H1 (cell line): ENCODE results near the gene EIF4EBP2. TPM values are rescaled to one million over a fixed set of nuclear protein-coding genes. Genes with fewer than 3 reads are reported as not detected.

Experiments used
- EP300 ChIP-seq, 2 experiments: IDR thresholded peaks; 1 replicate in 1 of 2; 2 replicates in 1 of 2; pipeline ENCODE4 v1.6.1; 2011 to 2012; ENCODE audit warnings: low read depth in 2 of 2, low read length in 2 of 2, mild to moderate bottlenecking in 2 of 2, borderline replicate concordance in 1 of 2, inconsistent platforms in 1 of 2, moderate library complexity in 1 of 2
- HDAC2 ChIP-seq, 2 experiments: fragments of 300-600 bp in 1 of 2; sonication (generic) in 1 of 2; IDR thresholded peaks; 2 replicates each; pipeline ENCODE4 v1.6.1; 2011 to 2012; ENCODE audit warnings: low read depth in 2 of 2, low read length in 2 of 2, mild to moderate bottlenecking in 2 of 2, moderate library complexity in 2 of 2, borderline replicate concordance in 1 of 2, inconsistent platforms in 1 of 2
- KDM1A ChIP-seq: fragments of 200-600, 300-600 bp; sonication (generic); IDR thresholded peaks from 2 replicates; pipeline ENCODE4 v1.7.1; 2016; ENCODE audit warnings: mild to moderate bottlenecking, low read length, borderline replicate concordance
- SIRT6 ChIP-seq: IDR thresholded peaks from one replicate; pipeline ENCODE4 v1.7.1; 2012; ENCODE audit warnings: low read length, inconsistent platforms
- SP4 ChIP-seq: IDR thresholded peaks from 2 replicates; pipeline ENCODE4 v1.6.1; 2012; ENCODE audit warnings: low read length, inconsistent platforms
- polyA plus RNA-seq, 7 experiments: library from polyadenylated mRNA; depleted of rRNA in 3 of 7; stranded (reverse) in 5 of 7; unstranded in 2 of 7; fragments of >200 nt in 5 of 7; fragments of 200-250 nt in 2 of 7; gene quantifications; 1 replicate in 5 of 7; 2 replicates in 1 of 7; 4 replicates in 1 of 7; pipeline versions ENCODE4 v1.2.1 to v1.2.3, GENCODE V29; 2011 to 2013; ENCODE audit warnings: missing spikeins in 2 of 7, mixed read lengths in 2 of 7
- total RNA-seq: library from RNA; stranded (reverse); fragmentation: NEBNext Ultra II Directional; extraction: Animal tissue kit (Norgen Biotek cat#: 25700); gene quantifications from 2 replicates; pipeline ENCODE4 v1.2.1, GENCODE V29; 2021
- TF ChIP-seq, protein P1 (sequence below): IDR thresholded peaks from 2 replicates; pipeline ENCODE4 v1.6.1; 2012; ENCODE audit warnings: low read length, inconsistent platforms

The EIF4EBP2 gene
- total and polyA plus RNA-seq, 2 of the 8 experiments (the other 6 are each of a cell fraction or from before 2014, with no cell fraction given) = 55.3 to 144 TPM

- TF ChIP-seq, protein P1, sequence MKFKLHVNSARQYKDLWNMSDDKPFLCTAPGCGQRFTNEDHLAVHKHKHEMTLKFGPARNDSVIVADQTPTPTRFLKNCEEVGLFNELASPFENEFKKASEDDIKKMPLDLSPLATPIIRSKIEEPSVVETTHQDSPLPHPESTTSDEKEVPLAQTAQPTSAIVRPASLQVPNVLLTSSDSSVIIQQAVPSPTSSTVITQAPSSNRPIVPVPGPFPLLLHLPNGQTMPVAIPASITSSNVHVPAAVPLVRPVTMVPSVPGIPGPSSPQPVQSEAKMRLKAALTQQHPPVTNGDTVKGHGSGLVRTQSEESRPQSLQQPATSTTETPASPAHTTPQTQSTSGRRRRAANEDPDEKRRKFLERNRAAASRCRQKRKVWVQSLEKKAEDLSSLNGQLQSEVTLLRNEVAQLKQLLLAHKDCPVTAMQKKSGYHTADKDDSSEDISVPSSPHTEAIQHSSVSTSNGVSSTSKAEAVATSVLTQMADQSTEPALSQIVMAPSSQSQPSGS = no peak
- no peak for TF ChIP-seq EP300 (IDR thresholded peaks at IDR 0.05; ENCODE audit: borderline replicate concordance in 1 of 2, low read depth in 2 of 2, low read length in 2 of 2)
- TF ChIP-seq HDAC2 (IDR thresholded peaks at IDR 0.05; ENCODE audit: borderline replicate concordance in 1 of 2, low read depth in 2 of 2, low read length in 2 of 2) = no peak
- TF ChIP-seq KDM1A = no peak
- no peak for TF ChIP-seq SIRT6
- no peak for TF ChIP-seq SP4
Measured at GRCh38 chr10:70426823-70427222, 22.9 kb downstream of the EIF4EBP2 start (continued).
